ENCODE measurements around the gene TCP11X2. TPM values are rescaled to one million over a fixed set of nuclear protein-coding genes. Genes with fewer than 3 reads are reported as not detected.
"Not testable (repeated sequence)": the region's sequence is repeated elsewhere in the genome, so short reads cannot be mapped to it uniquely, and the experiment has no call there.

The TCP11X2 gene
- not detected for total RNA-seq

DNA sequence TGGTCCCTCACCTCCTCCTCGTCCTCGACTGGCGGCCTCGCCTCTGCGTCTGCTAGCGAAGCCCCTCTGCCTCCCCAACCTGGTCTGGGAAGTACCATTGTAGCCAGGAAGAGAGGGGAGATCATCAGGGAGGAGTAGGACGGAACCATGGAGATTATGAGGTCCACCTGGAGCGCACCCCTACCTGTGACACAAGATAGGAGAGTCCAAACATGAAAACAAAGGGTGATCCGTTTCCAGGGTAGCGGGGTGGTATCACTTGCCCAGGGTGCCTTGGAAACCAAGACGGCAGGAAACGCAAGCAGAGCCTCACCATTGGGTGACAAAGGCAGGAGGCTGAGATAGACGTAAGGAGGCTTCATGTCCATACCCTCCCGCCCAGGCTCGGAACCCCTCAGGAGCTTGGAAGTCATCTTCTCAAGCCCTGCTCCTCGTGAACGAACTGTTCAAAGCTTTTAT lies at the start of gene TCP11X2:
TSS of gene TCP11X2 (minus strand) at position 51 of the 459 bp plus-strand sequence.
- not testable (repeated sequence) for H3K4me3 Mint-ChIP-seq; H3K4me1 Mint-ChIP-seq; H3K27me3 Mint-ChIP-seq; H3K27ac Mint-ChIP-seq; H3K36me3 Mint-ChIP-seq (ENCODE audit: low read depth); ATAC-seq (replicated peaks); H3K9me3 Mint-ChIP-seq

DNA sequence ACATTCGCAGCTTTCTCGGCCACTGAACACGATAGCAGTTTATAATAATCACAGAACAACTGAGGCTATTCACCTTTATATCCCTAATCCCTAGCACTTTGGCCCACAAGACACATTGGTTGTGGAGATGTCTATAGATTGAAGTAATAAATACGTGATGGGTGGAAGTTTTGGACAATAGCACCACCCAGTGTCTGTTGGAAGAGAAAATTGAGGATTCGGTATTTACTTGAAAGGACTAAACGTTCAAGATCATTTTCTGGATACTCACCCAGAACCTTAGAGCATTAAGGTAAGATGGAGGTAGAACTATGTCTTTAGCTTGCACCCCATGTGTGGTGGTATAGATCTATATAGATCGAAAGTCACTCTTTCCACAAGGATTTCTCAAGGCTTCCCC lies 45.7 kb upstream of the TCP11X2 start:
- Mint-ChIP-seq H3K27me3 (peaks cover 29% of the 10 kb centered on the region), H3K4me1 (no peaks in the 10 kb centered on the region), H3K36me3 (ENCODE audit: low read depth) (no peaks in the 10 kb centered on the region), H3K9me3 (no peaks in the 10 kb centered on the region), H3K4me3 (peak overlapping the region; percentile 74), H3K27ac (no peak overlapping the region)
- ATAC-seq (replicated peaks): no peak

DNA sequence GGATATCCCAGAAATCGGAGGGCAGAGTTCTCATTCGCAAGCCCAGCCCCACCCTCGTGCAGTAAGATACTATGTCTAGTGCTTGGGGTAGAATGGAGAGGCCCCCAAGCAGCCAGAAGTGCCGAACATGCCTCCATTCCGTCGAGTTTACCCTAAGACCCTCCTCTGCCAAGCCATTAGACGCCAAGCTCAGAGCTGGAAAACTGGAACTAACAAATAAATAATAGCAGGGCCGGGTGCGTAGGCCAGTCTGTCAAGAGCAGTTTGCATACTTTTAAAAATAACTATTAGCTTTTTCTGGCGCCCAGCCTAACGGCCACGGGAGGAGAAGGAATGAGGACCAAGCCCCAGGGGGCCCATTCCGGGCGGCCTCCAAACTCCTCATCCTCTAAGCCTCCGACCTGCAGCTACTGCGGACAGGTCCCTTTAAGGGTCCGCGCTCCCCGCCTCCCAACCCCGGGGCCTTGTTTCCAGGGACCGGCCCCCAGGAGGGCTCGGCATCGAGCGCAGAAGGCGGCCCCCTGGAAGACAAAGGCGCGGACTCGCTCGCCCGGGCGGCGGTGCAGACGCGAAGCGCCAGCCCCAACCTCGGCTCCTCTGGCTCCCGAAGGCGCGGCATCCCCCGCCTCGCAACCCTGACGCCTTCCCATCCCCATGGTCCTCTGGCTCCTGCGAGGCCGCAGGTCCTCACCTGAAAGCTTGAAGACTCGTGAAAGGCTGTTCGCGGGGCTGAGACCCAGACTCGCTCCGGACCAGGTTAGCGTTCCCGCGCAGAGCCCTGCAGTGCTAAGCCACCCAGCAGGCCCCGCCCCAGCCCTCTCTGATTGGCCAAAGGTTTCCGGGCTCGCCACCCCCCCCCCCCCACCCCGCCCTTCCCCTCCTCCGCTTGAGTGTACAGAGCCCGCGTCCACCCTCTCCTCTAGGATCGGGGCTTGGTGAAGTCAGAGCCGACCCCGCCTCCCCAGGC lies 44.6 kb upstream of the TCP11X2 start, which contains the start of gene TMSB15A:
TSS of gene TMSB15A (minus strand) at position 765 of the 967 bp plus-strand sequence.
- H3K36me3 Mint-ChIP-seq (ENCODE audit: low read depth): no peaks in the 10 kb centered on the region
- H3K4me3 Mint-ChIP-seq: peak within 1 kb of the TSS; percentile 74
- ATAC-seq (replicated peaks): peak; percentile 98
- H3K4me1 Mint-ChIP-seq: no peaks in the 10 kb centered on the region
- peaks cover 31% of the 10 kb centered on the region for H3K27me3 Mint-ChIP-seq
- no peak within 1 kb of the TSS for H3K27ac Mint-ChIP-seq
- no peaks in the 10 kb centered on the region for H3K9me3 Mint-ChIP-seq

- Mint-ChIP-seq H3K36me3 (ENCODE audit: low read depth) (no peaks in the 10 kb centered on the region), H3K27me3 (peaks cover 36% of the 10 kb centered on the region), H3K4me1 (no peaks in the 10 kb centered on the region), H3K9me3 (no peaks in the 10 kb centered on the region), H3K27ac (no peak overlapping the region), H3K4me3 (no peak overlapping the region)
- no peak for ATAC-seq (replicated peaks)
These were observed 42.9 kb upstream of the TCP11X2 start for GRCh38 chrX:102514536-102514935.

DNA sequence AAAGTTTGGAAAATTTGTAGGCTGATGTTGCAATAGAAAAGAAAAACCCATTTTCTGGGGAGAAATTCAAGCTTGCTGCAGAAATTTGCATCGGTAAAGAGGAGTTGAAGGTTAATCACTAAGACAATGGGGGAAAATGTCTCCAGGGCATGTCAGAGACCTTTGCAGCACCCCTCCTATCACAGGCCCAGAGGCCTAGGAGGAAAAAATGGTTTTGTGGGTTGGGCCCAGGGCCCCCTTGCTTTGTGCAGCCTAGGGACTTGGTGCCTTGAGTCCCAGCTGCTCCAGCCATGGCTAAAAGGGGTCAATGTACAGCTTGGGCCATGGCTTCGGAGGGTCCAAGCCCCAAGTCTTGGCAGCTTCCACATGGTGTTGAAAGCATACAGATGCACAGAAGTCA lies 27.1 kb upstream of the TCP11X2 start:
- Mint-ChIP-seq H3K4me3 (no peak overlapping the region), H3K27ac (no peak overlapping the region), H3K27me3 (no peaks in the 10 kb centered on the region), H3K9me3 (no peaks in the 10 kb centered on the region), H3K4me1 (no peaks in the 10 kb centered on the region), H3K36me3 (ENCODE audit: low read depth) (no peaks in the 10 kb centered on the region)
- no peak for ATAC-seq (replicated peaks)

DNA sequence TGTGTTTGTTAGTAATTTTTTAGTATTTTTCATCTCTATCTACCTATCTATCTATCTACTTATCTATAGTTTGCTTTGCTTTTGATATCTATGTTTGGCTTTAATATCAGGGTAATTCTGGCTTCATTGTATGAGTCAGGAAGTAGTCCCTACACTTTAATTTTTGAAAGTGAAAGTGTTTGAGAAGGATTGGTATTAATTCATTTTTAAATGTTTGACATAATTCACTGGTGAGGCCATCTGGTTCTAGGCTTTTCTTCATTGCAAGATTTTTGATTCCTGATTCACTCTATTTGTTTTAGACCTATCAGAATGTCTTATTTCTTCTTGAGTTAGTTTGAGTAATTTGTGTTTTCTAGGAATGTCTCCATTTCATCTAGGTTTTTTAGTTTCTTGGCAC lies 20.2 kb upstream of the TCP11X2 start:
- no peak for ATAC-seq (replicated peaks)
- H3K27me3 Mint-ChIP-seq: no peaks in the 10 kb centered on the region
- no peaks in the 10 kb centered on the region for H3K9me3 Mint-ChIP-seq
- H3K4me1 Mint-ChIP-seq: no peaks in the 10 kb centered on the region
- H3K4me3 Mint-ChIP-seq: no peak overlapping the region
- no peaks in the 10 kb centered on the region for H3K36me3 Mint-ChIP-seq (ENCODE audit: low read depth)
- H3K27ac Mint-ChIP-seq: no peak overlapping the region

DNA sequence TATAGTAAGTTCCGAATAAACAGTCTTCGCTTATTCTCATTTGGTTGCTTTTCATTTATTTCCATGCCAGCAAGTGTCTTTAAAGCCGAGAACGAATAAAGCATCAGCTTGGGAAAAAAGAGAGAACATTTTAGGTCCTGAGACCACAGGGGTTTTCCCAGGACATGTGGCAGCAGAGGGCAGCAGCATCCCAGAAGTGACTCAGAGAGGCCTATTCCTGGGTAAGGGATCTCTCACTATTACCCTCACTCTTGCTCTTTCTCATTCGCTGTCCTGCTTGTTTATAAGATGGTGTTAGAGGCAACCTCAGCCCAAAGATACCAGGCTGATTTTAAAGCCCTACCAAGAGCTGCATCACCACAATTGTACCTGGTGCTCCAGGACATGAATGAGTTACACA lies 7.2 kb upstream of the TCP11X2 start:
- not testable (repeated sequence) for H3K27me3 Mint-ChIP-seq; H3K36me3 Mint-ChIP-seq (ENCODE audit: low read depth); H3K9me3 Mint-ChIP-seq; H3K4me1 Mint-ChIP-seq; H3K4me3 Mint-ChIP-seq; H3K27ac Mint-ChIP-seq
- ATAC-seq (replicated peaks): peak; percentile 43

DNA sequence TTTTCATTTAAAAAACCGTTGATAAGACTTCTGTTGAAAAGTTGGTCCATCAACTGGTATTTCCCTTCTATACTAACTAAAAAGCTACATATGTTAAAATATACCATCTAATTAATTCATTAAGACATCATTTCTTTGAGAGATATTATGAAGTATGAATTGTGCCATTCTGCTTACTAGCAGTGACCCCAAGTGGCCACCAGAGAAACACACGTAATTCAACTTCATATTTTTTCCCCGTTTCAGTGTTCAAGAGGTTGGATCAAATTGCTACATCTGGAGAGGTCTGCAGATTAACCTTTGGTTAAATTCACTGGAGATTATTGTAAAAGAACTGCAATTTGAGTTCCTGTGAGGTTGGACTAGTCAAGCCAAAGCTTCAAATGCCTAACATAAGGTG lies 1.4 kb downstream of the TCP11X2 start:
- not testable (repeated sequence) for H3K4me1 Mint-ChIP-seq; H3K4me3 Mint-ChIP-seq; H3K9me3 Mint-ChIP-seq; H3K36me3 Mint-ChIP-seq (ENCODE audit: low read depth); ATAC-seq (replicated peaks); H3K27me3 Mint-ChIP-seq; H3K27ac Mint-ChIP-seq

- not testable (repeated sequence) for H3K27me3 Mint-ChIP-seq; H3K4me1 Mint-ChIP-seq; H3K36me3 Mint-ChIP-seq (ENCODE audit: low read depth); H3K27ac Mint-ChIP-seq; H3K9me3 Mint-ChIP-seq; ATAC-seq (replicated peaks); H3K4me3 Mint-ChIP-seq
These were observed 13.0 kb downstream of the TCP11X2 start for GRCh38 chrX:102458615-102459014.

GRCh38 chrX:102439908-102440307 lies 31.7 kb downstream of the TCP11X2 start, which contains the start of gene NXF2B:
Gene NXF2B (minus strand): TSS chrX:102440008. CDS start chrX:102380036, 59,972 bp downstream.
- not testable (repeated sequence) for H3K4me1 Mint-ChIP-seq; H3K27me3 Mint-ChIP-seq; H3K27ac Mint-ChIP-seq; H3K36me3 Mint-ChIP-seq (ENCODE audit: low read depth); H3K9me3 Mint-ChIP-seq; ATAC-seq (replicated peaks); H3K4me3 Mint-ChIP-seq

DNA sequence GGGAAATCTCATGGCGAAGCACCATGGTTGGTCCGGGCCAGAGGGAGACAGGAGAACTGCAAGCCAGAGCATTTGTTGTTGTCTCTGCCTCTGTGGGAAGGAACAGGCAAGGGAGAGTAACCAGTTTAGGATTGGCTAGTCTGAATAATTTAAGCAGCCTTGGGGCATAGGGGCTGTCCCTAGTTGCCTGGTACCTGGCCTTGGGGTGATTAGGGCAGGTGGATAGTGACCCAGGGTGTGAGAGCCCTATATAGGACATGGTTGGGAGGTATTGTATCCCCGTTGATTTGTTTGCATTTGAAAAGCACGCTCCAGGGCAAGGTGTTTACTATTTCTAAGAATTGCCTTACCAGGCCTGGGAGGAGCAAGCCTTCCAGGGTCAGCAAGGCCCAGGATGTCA lies 57.1 kb downstream of the TCP11X2 start:
- not testable (repeated sequence) for H3K9me3 Mint-ChIP-seq; H3K27ac Mint-ChIP-seq; H3K36me3 Mint-ChIP-seq (ENCODE audit: low read depth); ATAC-seq (replicated peaks); H3K4me3 Mint-ChIP-seq; H3K27me3 Mint-ChIP-seq; H3K4me1 Mint-ChIP-seq

Other genes starting within 250 kb of the TCP11X2 start
- gene NXF2, start 224.6 kb downstream of the TCP11X2 start, total RNA-seq: not detected
- not detected for gene NXF2B, start 31.8 kb downstream of the TCP11X2 start, total RNA-seq
- under 1 TPM; 0.39 to 0.56 TPM for gene TMSB15A, start 44.9 kb upstream of the TCP11X2 start, total RNA-seq
- gene ARMCX5, start 127.7 kb upstream of the TCP11X2 start, total RNA-seq: 1 to 10 TPM; 6.4 to 7.9 TPM
- gene GPRASP1, start 179.7 kb upstream of the TCP11X2 start, total RNA-seq: 1 to 10 TPM; 1.4 to 2.3 TPM
- under 1 TPM; 0.17 to 0.45 TPM for gene GPRASP2, start 240.6 kb upstream of the TCP11X2 start, total RNA-seq
- 1 to 10 TPM; 2.6 to 3.1 TPM for gene GPRASP3, start 248.9 kb upstream of the TCP11X2 start, total RNA-seq